GM23338 (cell line): ENCODE measurements around the gene KIAA1217.

ENCODE experiments used
- CTCF ChIP-seq, 2 experiments: fragments of 200-600 bp in 1 of 2; sonication (generic) in 1 of 2; conservative IDR thresholded peaks; 2 replicates each; pipeline versions ENCODE4 v1.5.1 to v1.6.1; 2016 to 2017; ENCODE audit warnings: antibody characterized with exemption in 2 of 2, low read depth in 2 of 2, mild to moderate bottlenecking in 2 of 2, moderate library complexity in 1 of 2
- EZH2 ChIP-seq: fragments of 200-600 bp; sonication (generic); IDR thresholded peaks from one replicate; pipeline ENCODE4 v1.8.0; 2017; ENCODE audit warnings: antibody characterized with exemption, mild to moderate bottlenecking, low read depth; ENCODE audit not compliant: unreplicated experiment
- EZH2phosphoT487 ChIP-seq: fragments of 200-600 bp; sonication (generic); IDR thresholded peaks from one replicate; pipeline ENCODE4 v1.8.1; 2018; ENCODE audit warnings: antibody characterized with exemption; ENCODE audit not compliant: unreplicated experiment
- JUNB ChIP-seq: IDR thresholded peaks from one replicate; pipeline ENCODE4 v1.6.1; 2016; ENCODE audit warnings: antibody characterized with exemption; ENCODE audit not compliant: unreplicated experiment
- POLR2AphosphoS5 ChIP-seq: IDR thresholded peaks from 2 replicates; pipeline ENCODE4 v1.6.1; 2016; ENCODE audit warnings: antibody characterized with exemption, low read depth
- REST ChIP-seq: IDR thresholded peaks from one replicate; pipeline ENCODE4 v1.6.1; 2018; ENCODE audit warnings: antibody characterized with exemption; ENCODE audit not compliant: unreplicated experiment

- no peak for TF ChIP-seq CTCF (conservative IDR thresholded peaks at IDR 0.05; ENCODE audit: low read depth in 2 of 2)
- TF ChIP-seq EZH2 = no peak
- no peak for TF ChIP-seq EZH2phosphoT487
- no peak for TF ChIP-seq REST
- no peak for TF ChIP-seq POLR2AphosphoS5
- TF ChIP-seq JUNB = no peak
Observed at GRCh38 chr10:24494236-24494635, 285.3 kb downstream of the KIAA1217 start.
